AG09309 (cell line): ENCODE measurements around the gene POU2F1.

Experiments used
- DNase-seq: peaks from one replicate; pipeline ENCODE4 v3.0.0-alpha.2; 2010; ENCODE audit warnings: low read depth
- H3K4me3 ChIP-seq: 2 replicates; pipeline ENCODE4 v1.5.1; 2011; ENCODE audit warnings: mild to moderate bottlenecking, low read depth, low read length, moderate library complexity; ENCODE audit not compliant: control insufficient read depth
- TF ChIP-seq, protein P1 (sequence below): IDR thresholded peaks from 2 replicates; pipeline ENCODE4 v1.5.1; 2011; ENCODE audit warnings: mild to moderate bottlenecking, low read depth, low read length, inconsistent platforms; ENCODE audit not compliant: insufficient read depth, control insufficient read depth; ENCODE audit errors: missing control alignments

Gene POU2F1

GRCh38 chr1:167251472-167251871, 30.8 kb downstream of the POU2F1 start:
- TF ChIP-seq, protein P1, sequence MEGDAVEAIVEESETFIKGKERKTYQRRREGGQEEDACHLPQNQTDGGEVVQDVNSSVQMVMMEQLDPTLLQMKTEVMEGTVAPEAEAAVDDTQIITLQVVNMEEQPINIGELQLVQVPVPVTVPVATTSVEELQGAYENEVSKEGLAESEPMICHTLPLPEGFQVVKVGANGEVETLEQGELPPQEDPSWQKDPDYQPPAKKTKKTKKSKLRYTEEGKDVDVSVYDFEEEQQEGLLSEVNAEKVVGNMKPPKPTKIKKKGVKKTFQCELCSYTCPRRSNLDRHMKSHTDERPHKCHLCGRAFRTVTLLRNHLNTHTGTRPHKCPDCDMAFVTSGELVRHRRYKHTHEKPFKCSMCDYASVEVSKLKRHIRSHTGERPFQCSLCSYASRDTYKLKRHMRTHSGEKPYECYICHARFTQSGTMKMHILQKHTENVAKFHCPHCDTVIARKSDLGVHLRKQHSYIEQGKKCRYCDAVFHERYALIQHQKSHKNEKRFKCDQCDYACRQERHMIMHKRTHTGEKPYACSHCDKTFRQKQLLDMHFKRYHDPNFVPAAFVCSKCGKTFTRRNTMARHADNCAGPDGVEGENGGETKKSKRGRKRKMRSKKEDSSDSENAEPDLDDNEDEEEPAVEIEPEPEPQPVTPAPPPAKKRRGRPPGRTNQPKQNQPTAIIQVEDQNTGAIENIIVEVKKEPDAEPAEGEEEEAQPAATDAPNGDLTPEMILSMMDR: no peak
- no peak for DNase-seq
- H3K4me3 ChIP-seq: no peak overlapping the region

GRCh38 chr1:167252986-167253385, 32.3 kb downstream of the POU2F1 start:
- TF ChIP-seq, protein P1: no peak
- no peak overlapping the region for H3K4me3 ChIP-seq
- DNase-seq: no peak

- H3K4me3 ChIP-seq: no peak overlapping the region
- DNase-seq: no peak
- TF ChIP-seq, protein P1: no peak
Observed at GRCh38 chr1:167258858-167259257, 38.2 kb downstream of the POU2F1 start.

DNA sequence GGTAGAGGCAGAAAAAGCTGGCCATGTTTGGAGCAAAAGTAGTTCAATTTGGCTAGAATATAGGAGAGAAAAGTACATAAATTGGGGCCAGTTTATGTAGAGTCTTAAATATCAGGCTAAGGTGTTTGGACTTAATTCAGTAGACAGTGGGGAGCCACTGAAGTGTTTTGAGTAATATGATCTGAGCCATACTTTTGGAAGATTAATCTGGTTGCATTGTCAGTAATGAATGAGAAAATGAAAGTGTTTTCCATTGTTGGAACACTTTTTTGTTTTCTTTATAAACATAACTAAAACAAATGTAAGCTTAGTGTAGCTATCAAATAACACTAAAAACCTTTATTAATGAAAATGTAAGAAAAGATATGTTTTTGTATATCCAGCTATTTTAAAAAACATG, 42.1 kb downstream of the POU2F1 start:
- TF ChIP-seq, protein P1: no peak
- DNase-seq: no peak
- H3K4me3 ChIP-seq: no peak overlapping the region

GRCh38 chr1:167263344-167263743, 42.7 kb downstream of the POU2F1 start:
- no peak overlapping the region for H3K4me3 ChIP-seq
- TF ChIP-seq, protein P1: no peak
- DNase-seq: no peak

- no peak overlapping the region for H3K4me3 ChIP-seq
- DNase-seq: no peak
- TF ChIP-seq, protein P1: no peak
Observed at GRCh38 chr1:167263819-167264464, 43.3 kb downstream of the POU2F1 start.
